GM10266 (cell line): Measurements from ENCODE around the gene AGAP1.

Experiments used
- DNase-seq: peaks from one replicate; pipeline ENCODE4 v3.0.0; 2012; ENCODE audit errors: extremely low spot score
- CTCF ChIP-seq: IDR thresholded peaks from 2 replicates; pipeline ENCODE4 v1.5.1; 2012; ENCODE audit warnings: mild to moderate bottlenecking, low read depth; ENCODE audit not compliant: control insufficient read depth, insufficient read depth; ENCODE audit errors: missing control alignments

AGAP1 gene

GRCh38 chr2:235672720-235673119 is 178.9 kb downstream of the AGAP1 start:
- no peak for TF ChIP-seq CTCF
- no peak for DNase-seq

- no peak for DNase-seq
- TF ChIP-seq CTCF = no peak
Measured at GRCh38 chr2:235674146-235674545, 180.3 kb downstream of the AGAP1 start.

- DNase-seq = no peak
- no peak for TF ChIP-seq CTCF
Measured at GRCh38 chr2:235674812-235675211, 181.0 kb downstream of the AGAP1 start.

- TF ChIP-seq CTCF = no peak
- DNase-seq = no peak
Measured at GRCh38 chr2:235675678-235676535, 182.1 kb downstream of the AGAP1 start.

- no peak for DNase-seq
- no peak for TF ChIP-seq CTCF
Measured at GRCh38 chr2:235676536-235676799, 182.6 kb downstream of the AGAP1 start.

- TF ChIP-seq CTCF = no peak
- no peak for DNase-seq
Measured at GRCh38 chr2:235677276-235677788, 183.5 kb downstream of the AGAP1 start.

- no peak for DNase-seq
- TF ChIP-seq CTCF = no peak
Measured at GRCh38 chr2:235677937-235678336, 184.1 kb downstream of the AGAP1 start.
